ENCODE measurements around the gene CYB5D1.

CYB5D1 gene

DNA sequence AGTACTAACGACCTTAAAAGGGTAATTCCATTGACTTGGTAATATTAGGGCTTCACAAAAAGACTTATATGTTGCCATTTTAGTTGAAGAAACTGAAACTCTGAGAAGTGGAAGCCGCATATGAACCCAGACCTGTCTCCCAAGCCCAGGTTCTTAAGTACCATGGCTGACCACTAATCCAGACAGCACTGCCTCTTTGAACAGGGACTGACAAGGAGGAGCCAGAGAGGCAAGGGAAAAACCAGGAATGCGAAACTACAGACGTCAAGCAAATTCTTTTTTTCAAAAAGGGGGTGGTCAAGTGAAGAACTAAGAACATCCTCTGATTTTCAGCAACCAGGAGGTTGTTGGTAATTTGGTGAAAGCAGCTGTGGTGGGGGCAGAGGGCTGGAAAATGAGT, 15.2 kb downstream of the CYB5D1 start:
- TF ChIP-seq, protein P1, sequence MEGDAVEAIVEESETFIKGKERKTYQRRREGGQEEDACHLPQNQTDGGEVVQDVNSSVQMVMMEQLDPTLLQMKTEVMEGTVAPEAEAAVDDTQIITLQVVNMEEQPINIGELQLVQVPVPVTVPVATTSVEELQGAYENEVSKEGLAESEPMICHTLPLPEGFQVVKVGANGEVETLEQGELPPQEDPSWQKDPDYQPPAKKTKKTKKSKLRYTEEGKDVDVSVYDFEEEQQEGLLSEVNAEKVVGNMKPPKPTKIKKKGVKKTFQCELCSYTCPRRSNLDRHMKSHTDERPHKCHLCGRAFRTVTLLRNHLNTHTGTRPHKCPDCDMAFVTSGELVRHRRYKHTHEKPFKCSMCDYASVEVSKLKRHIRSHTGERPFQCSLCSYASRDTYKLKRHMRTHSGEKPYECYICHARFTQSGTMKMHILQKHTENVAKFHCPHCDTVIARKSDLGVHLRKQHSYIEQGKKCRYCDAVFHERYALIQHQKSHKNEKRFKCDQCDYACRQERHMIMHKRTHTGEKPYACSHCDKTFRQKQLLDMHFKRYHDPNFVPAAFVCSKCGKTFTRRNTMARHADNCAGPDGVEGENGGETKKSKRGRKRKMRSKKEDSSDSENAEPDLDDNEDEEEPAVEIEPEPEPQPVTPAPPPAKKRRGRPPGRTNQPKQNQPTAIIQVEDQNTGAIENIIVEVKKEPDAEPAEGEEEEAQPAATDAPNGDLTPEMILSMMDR (IDR thresholded peaks at IDR 0.05): no peak
- H3K27me3 ChIP-seq: no peaks in the 10 kb centered on the region
- H3K36me3 ChIP-seq: no peaks in the 10 kb centered on the region
- no peaks in the 10 kb centered on the region for H3K4me1 ChIP-seq
- intact Hi-C loops (cut with DNase I; ENCODE audit: low total_unique reads): no loop called here
- no peak overlapping the region for H3K27ac ChIP-seq
- DNase-seq: no peak
- no peaks in the 10 kb centered on the region for H3K9me3 ChIP-seq
- H3K4me3 ChIP-seq: no peak overlapping the region

DNA sequence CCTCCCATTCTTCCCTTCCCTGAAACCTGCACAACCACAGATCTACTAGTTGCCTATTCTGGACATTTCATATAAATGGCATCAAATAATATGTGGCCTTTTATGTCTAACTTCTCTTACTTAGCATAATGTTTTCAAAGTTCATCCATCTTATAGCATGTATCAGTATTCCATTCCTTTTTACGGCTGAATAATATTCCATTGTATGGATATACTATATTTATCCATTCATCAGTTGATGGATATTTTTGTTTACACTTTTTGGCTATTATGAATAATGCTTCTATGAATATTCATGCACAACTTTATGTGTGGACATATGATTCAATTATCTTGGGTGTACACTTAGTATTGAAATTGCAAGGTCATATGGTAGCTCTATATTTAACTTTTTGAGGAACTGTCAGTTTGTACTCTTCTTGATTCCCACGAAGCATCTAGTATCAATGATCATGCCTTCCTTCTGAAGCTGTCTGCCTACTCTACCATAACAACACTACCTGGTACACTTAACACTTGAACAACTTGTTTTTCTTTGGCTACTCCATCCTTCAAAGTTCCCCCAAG, 18.1 kb downstream of the CYB5D1 start:
- Histone ChIP-seq H3K27ac (no peak overlapping the region), H3K9me3 (no peaks in the 10 kb centered on the region), H3K36me3 (peaks cover 0 to 13% (median 6%) of the 10 kb centered on the region in 3 donors), H3K27me3 (no peaks in the 10 kb centered on the region), H3K4me1 (no peaks in the 10 kb centered on the region), H3K4me3 (no peak overlapping the region)
- DNase-seq: no peak
- TF ChIP-seq, protein P1 (IDR thresholded peaks at IDR 0.05): no peak
- intact Hi-C loops (cut with DNase I; ENCODE audit: low total_unique reads): no loop called here

DNA sequence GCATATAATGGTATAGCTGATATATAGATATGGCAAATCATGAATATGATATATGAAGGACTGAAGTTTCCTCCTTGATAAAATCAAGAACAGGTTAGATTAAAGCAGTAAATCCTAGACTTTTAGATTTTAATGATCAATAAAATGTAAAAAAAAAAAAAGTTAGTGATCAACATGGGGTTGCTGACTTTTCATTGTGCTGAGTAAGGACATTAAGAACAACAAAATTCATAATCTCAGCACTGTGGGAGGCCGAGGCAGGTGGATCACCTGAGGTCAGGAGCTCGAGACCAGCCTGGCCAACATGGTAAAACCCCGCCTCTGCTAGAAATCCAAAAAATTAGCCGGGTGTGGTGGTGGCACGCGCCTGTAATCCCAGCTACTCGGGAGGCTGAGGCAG, 20.4 kb downstream of the CYB5D1 start:
- peaks cover 0 to 12% of the 10 kb centered on the region in 2 donors for H3K27me3 ChIP-seq
- H3K4me1 ChIP-seq: peaks cover 0 to 6% (median 0%) of the 10 kb centered on the region in 4 donors
- no peaks in the 10 kb centered on the region for H3K9me3 ChIP-seq
- intact Hi-C loops (cut with DNase I; ENCODE audit: low total_unique reads): no loop called here
- H3K27ac ChIP-seq: no peak overlapping the region
- peaks cover 0 to 16% (median 6%) of the 10 kb centered on the region in 3 donors for H3K36me3 ChIP-seq
- TF ChIP-seq, protein P1 (IDR thresholded peaks at IDR 0.05): no peak
- no peak overlapping the region for H3K4me3 ChIP-seq
- no peak for DNase-seq

DNA sequence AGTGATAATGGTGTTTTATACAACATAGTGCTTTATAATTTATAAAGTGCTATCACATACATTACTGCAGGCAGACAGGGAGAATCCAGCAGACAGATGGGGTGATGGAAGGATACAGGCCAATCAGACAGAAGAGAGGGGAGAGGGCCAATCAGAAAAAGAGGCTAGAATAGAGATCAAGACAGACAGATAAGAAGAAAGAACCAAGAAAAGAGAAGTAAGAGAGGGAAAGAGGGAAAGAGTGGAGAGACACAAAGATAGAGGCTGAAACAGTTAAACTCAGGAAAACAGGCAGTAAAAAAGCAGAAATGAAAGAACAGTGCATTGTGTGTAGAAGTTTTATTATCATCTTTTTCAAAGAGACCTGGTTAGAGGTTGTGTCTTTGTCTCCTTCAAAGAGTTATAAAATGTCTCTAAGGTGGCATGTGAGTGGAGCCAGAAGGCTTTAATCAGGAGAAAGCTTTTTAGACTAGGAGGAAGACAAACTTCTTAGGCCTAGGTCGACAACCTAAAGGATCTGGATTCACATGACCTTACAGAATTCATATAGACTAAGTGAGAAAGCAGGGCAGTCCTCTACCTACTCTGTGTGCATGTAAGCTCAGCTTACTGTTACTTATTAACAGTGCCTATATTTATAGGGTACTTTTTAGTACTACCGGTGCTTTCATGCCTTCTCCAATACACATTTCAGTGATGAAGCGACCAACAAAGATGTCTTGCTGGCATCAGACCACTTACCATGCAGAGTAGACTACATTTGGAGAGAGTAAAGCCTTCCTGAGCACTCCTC, 22.5 kb downstream of the CYB5D1 start:
- intact Hi-C loops (cut with DNase I; ENCODE audit: low total_unique reads): no loop called here

DNA sequence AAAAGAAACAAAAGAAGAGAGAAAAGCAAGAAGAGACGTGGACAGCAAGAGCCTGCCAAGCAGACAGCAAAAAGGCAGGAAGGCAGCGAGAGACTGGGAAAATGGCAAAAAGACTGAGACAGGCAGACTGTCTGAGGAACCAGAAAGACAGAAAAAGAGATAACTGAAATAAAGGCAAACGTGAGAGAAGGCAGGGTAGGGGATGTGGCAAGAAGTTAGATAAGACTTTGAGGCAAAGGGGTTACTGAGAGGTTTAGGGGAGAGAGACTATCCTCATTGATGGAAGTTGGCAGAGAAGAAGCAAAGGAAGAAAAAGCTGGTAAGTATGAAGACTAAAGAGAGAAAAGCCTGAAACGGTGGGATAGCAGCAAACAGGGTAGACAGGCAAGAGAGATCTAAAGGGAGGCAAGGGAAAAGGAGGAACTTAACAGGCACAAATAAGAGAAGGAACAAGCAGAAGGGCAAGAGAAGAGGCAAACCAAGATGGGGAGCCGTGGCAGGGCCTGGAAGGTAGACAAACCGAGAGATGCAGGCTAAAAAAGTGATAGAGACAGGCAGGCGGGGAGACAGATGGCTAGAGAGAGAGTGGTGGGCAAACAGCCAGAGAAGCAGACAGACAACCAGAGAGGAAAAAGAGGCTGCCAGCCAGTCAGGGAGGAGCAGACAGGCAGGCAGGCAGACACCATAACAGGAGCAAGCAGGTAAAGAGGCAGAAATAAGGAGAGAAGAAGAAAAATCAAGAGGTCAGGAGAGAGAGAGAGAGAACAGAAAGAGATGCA, 23.7 kb downstream of the CYB5D1 start:
- TF ChIP-seq, protein P1 (IDR thresholded peaks at IDR 0.05): no peak
- H3K27me3 ChIP-seq: peaks cover 0 to 22% of the 10 kb centered on the region in 2 donors
- no peak overlapping the region for H3K27ac ChIP-seq
- H3K4me3 ChIP-seq: no peak overlapping the region
- no peak for DNase-seq
- H3K9me3 ChIP-seq: no peaks in the 10 kb centered on the region
- H3K4me1 ChIP-seq: peaks cover 0 to 19% (median 11%) of the 10 kb centered on the region in 4 donors
- peaks cover 0 to 16% (median 6%) of the 10 kb centered on the region in 3 donors for H3K36me3 ChIP-seq
- intact Hi-C loops (cut with DNase I; ENCODE audit: low total_unique reads): no loop called here

More for the DNA sequence above, 22.5 kb downstream of the CYB5D1 start:
- Histone ChIP-seq H3K27ac (no peak overlapping the region), H3K9me3 (no peaks in the 10 kb centered on the region), H3K4me1 (peaks cover 0 to 7% (median under 1%) of the 10 kb centered on the region in 4 donors), H3K27me3 (peaks cover 0 to 15% of the 10 kb centered on the region in 2 donors), H3K4me3 (no peak overlapping the region), H3K36me3 (peaks cover 0 to 16% (median 6%) of the 10 kb centered on the region in 3 donors)
- TF ChIP-seq, protein P1 (IDR thresholded peaks at IDR 0.05): no peak
- DNase-seq: no peak

Data from tibial artery (tissue), 4 donors.